ENCODE results near the gene TMEM92. TPM values are rescaled to one million over a fixed set of nuclear protein-coding genes. Genes with fewer than 3 reads are reported as not detected.
"Not testable (repeated sequence)": the region's sequence is repeated elsewhere in the genome, so short reads cannot be mapped to it uniquely, and the experiment has no call there.

Gene TMEM92
- total and polyA plus RNA-seq, 5 donors from 2014 or later, result not detected

- H3K27ac ChIP-seq (ENCODE audit: insufficient read depth, low read length, poor library complexity, severe bottlenecking); H3K4me3 ChIP-seq (ENCODE audit: low read depth, low read length); H3K9me3 ChIP-seq (ENCODE audit: control insufficient read depth in 2 of 2, low read length in 2 of 2); H3K4me3 Mint-ChIP-seq; H3K36me3 ChIP-seq (ENCODE audit: control insufficient read depth, insufficient read depth, low read length); DNase-seq; ATAC-seq (ENCODE audit: low read depth in 2 of 2); H3K27me3 ChIP-seq (ENCODE audit: control insufficient read depth, insufficient read depth, low read length); H3K4me1 ChIP-seq (ENCODE audit: control insufficient read depth, insufficient read depth, low read length, poor library complexity, severe bottlenecking); H3K9me3 Mint-ChIP-seq; H3K27ac Mint-ChIP-seq; H3K36me3 Mint-ChIP-seq; H3K4me1 Mint-ChIP-seq: not testable (repeated sequence)
- H3K27me3 Mint-ChIP-seq, result peaks cover 34% of the 10 kb centered on the region
These were observed 26.6 kb downstream of the TMEM92 start for GRCh38 chr17:50300824-50301223.

- Histone ChIP-seq H3K4me1 (ENCODE audit: control insufficient read depth, insufficient read depth, low read length, poor library complexity, severe bottlenecking) (no peaks in the 10 kb centered on the region), H3K36me3 (ENCODE audit: control insufficient read depth, insufficient read depth, low read length) (no peaks in the 10 kb centered on the region), H3K9me3 (ENCODE audit: control insufficient read depth in 2 of 2, low read length in 2 of 2) (no peaks in the 10 kb centered on the region), H3K27ac (ENCODE audit: insufficient read depth, low read length, poor library complexity, severe bottlenecking) (no peak overlapping the region), H3K27me3 (ENCODE audit: control insufficient read depth, insufficient read depth, low read length) (no peaks in the 10 kb centered on the region), H3K4me3 (ENCODE audit: low read depth, low read length) (no peak overlapping the region)
- Mint-ChIP-seq H3K27me3 (peaks cover 38% of the 10 kb centered on the region), H3K27ac (no peak overlapping the region), H3K4me1 (no peaks in the 10 kb centered on the region), H3K4me3 (no peak overlapping the region), H3K9me3 (no peaks in the 10 kb centered on the region), H3K36me3 (no peaks in the 10 kb centered on the region)
- DNase-seq (peak in 1 of 3 donors; percentile 3), ATAC-seq (ENCODE audit: low read depth in 2 of 2) (no peak)
These were observed 27.8 kb downstream of the TMEM92 start for GRCh38 chr17:50301891-50302584.

GRCh38 chr17:50303051-50303450 lies 28.8 kb downstream of the TMEM92 start:
- ATAC-seq (ENCODE audit: low read depth in 2 of 2) (no peak), DNase-seq (no peak)
- Mint-ChIP-seq H3K4me1 (no peaks in the 10 kb centered on the region), H3K9me3 (no peaks in the 10 kb centered on the region), H3K36me3 (no peaks in the 10 kb centered on the region), H3K27me3 (peaks cover 35% of the 10 kb centered on the region), H3K27ac (no peak overlapping the region), H3K4me3 (no peak overlapping the region)
- Histone ChIP-seq H3K27ac (ENCODE audit: insufficient read depth, low read length, poor library complexity, severe bottlenecking) (no peak overlapping the region), H3K36me3 (ENCODE audit: control insufficient read depth, insufficient read depth, low read length) (no peaks in the 10 kb centered on the region), H3K9me3 (ENCODE audit: control insufficient read depth in 2 of 2, low read length in 2 of 2) (no peaks in the 10 kb centered on the region), H3K27me3 (ENCODE audit: control insufficient read depth, insufficient read depth, low read length) (no peaks in the 10 kb centered on the region), H3K4me3 (ENCODE audit: low read depth, low read length) (no peak overlapping the region), H3K4me1 (ENCODE audit: control insufficient read depth, insufficient read depth, low read length, poor library complexity, severe bottlenecking) (no peaks in the 10 kb centered on the region)

- Histone ChIP-seq H3K4me3 (ENCODE audit: low read depth, low read length) (no peak overlapping the region), H3K36me3 (ENCODE audit: control insufficient read depth, insufficient read depth, low read length) (no peaks in the 10 kb centered on the region), H3K4me1 (ENCODE audit: control insufficient read depth, insufficient read depth, low read length, poor library complexity, severe bottlenecking) (no peaks in the 10 kb centered on the region), H3K27me3 (ENCODE audit: control insufficient read depth, insufficient read depth, low read length) (no peaks in the 10 kb centered on the region), H3K27ac (ENCODE audit: insufficient read depth, low read length, poor library complexity, severe bottlenecking) (no peak overlapping the region), H3K9me3 (ENCODE audit: control insufficient read depth in 2 of 2, low read length in 2 of 2) (no peaks in the 10 kb centered on the region)
- Mint-ChIP-seq H3K4me1 (no peaks in the 10 kb centered on the region), H3K27ac (no peak overlapping the region), H3K27me3 (peaks cover 35% of the 10 kb centered on the region), H3K36me3 (no peaks in the 10 kb centered on the region), H3K9me3 (no peaks in the 10 kb centered on the region), H3K4me3 (no peak overlapping the region)
- DNase-seq (no peak), ATAC-seq (ENCODE audit: low read depth in 2 of 2) (no peak)
These were observed 29.3 kb downstream of the TMEM92 start for GRCh38 chr17:50303596-50303995.

- Histone ChIP-seq H3K36me3 (ENCODE audit: control insufficient read depth, insufficient read depth, low read length) (no peaks in the 10 kb centered on the region), H3K4me1 (ENCODE audit: control insufficient read depth, insufficient read depth, low read length, poor library complexity, severe bottlenecking) (no peaks in the 10 kb centered on the region), H3K27me3 (ENCODE audit: control insufficient read depth, insufficient read depth, low read length) (no peaks in the 10 kb centered on the region), H3K9me3 (ENCODE audit: control insufficient read depth in 2 of 2, low read length in 2 of 2) (no peaks in the 10 kb centered on the region), H3K4me3 (ENCODE audit: low read depth, low read length) (no peak overlapping the region), H3K27ac (ENCODE audit: insufficient read depth, low read length, poor library complexity, severe bottlenecking) (no peak overlapping the region)
- DNase-seq (no peak), ATAC-seq (ENCODE audit: low read depth in 2 of 2) (no peak)
- H3K36me3 Mint-ChIP-seq, result no peaks in the 10 kb centered on the region
- no peak overlapping the region for H3K4me3 Mint-ChIP-seq
- H3K27ac Mint-ChIP-seq, result no peak overlapping the region
- no peaks in the 10 kb centered on the region for H3K4me1 Mint-ChIP-seq
- no peaks in the 10 kb centered on the region for H3K9me3 Mint-ChIP-seq
- H3K27me3 Mint-ChIP-seq, result peaks cover 27% of the 10 kb centered on the region
These were observed 30.6 kb downstream of the TMEM92 start for GRCh38 chr17:50304781-50305404.

- Histone ChIP-seq H3K27me3 (ENCODE audit: control insufficient read depth, insufficient read depth, low read length) (peaks cover 3% of the 10 kb centered on the region), H3K36me3 (ENCODE audit: control insufficient read depth, insufficient read depth, low read length) (no peaks in the 10 kb centered on the region), H3K4me3 (ENCODE audit: low read depth, low read length) (no peak overlapping the region), H3K27ac (ENCODE audit: insufficient read depth, low read length, poor library complexity, severe bottlenecking) (no peak overlapping the region), H3K4me1 (ENCODE audit: control insufficient read depth, insufficient read depth, low read length, poor library complexity, severe bottlenecking) (no peaks in the 10 kb centered on the region), H3K9me3 (ENCODE audit: control insufficient read depth in 2 of 2, low read length in 2 of 2) (no peaks in the 10 kb centered on the region)
- Mint-ChIP-seq H3K36me3 (no peaks in the 10 kb centered on the region), H3K4me3 (no peak overlapping the region), H3K9me3 (no peaks in the 10 kb centered on the region), H3K27me3 (peaks cover 44% of the 10 kb centered on the region), H3K4me1 (no peaks in the 10 kb centered on the region), H3K27ac (no peak overlapping the region)
- ATAC-seq (ENCODE audit: low read depth in 2 of 2), result no peak
- DNase-seq, result no peak
These were observed 33.4 kb downstream of the TMEM92 start for GRCh38 chr17:50307654-50308053.

GRCh38 chr17:50308666-50309065 lies 34.4 kb downstream of the TMEM92 start:
- Mint-ChIP-seq H3K9me3 (no peaks in the 10 kb centered on the region), H3K27ac (no peak overlapping the region), H3K27me3 (peaks cover 40% of the 10 kb centered on the region), H3K36me3 (no peaks in the 10 kb centered on the region), H3K4me1 (no peaks in the 10 kb centered on the region), H3K4me3 (no peak overlapping the region)
- Histone ChIP-seq H3K27ac (ENCODE audit: insufficient read depth, low read length, poor library complexity, severe bottlenecking) (no peak overlapping the region), H3K4me1 (ENCODE audit: control insufficient read depth, insufficient read depth, low read length, poor library complexity, severe bottlenecking) (no peaks in the 10 kb centered on the region), H3K9me3 (ENCODE audit: control insufficient read depth in 2 of 2, low read length in 2 of 2) (no peaks in the 10 kb centered on the region), H3K4me3 (ENCODE audit: low read depth, low read length) (no peak overlapping the region), H3K27me3 (ENCODE audit: control insufficient read depth, insufficient read depth, low read length) (peaks cover 3% of the 10 kb centered on the region), H3K36me3 (ENCODE audit: control insufficient read depth, insufficient read depth, low read length) (no peaks in the 10 kb centered on the region)
- ATAC-seq (ENCODE audit: low read depth in 2 of 2) (no peak), DNase-seq (no peak)
